SHP77 treated with DMSO at 0.1 percent for 48 hours (cell line): Measurements from ENCODE around the gene AADACL2.
"Not testable (repeated sequence)": the region's sequence is repeated elsewhere in the genome, so short reads cannot be mapped to it uniquely, and the experiment has no call there.

ENCODE experiments used
- DNase-seq: peaks from one replicate; lab custom pipeline; 2025; lab: John Stamatoyannopoulos, UW

Gene AADACL2

DNA sequence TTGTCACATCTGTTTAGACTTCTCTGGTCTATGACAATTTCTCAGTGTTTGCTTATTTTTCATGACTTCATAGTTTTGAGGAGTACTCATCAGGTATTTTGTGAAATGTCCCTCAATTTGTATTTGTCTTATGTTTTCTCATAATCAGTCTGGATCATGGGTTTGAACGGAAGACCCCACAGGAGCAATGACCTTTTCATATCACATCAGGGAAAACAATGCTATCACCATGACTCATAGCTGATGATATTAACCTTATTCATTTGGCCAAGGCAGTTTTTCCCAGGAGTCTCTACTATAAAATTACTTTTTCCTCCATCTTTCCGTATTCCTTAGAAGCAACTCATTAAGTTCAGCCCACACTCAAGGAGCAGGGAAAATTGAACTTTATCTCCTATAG lies 32.7 kb downstream of the AADACL2 start:
- DNase-seq = no peak

- DNase-seq = no peak
Observed at GRCh38 chr3:151768393-151768930, 34.7 kb downstream of the AADACL2 start.

DNA sequence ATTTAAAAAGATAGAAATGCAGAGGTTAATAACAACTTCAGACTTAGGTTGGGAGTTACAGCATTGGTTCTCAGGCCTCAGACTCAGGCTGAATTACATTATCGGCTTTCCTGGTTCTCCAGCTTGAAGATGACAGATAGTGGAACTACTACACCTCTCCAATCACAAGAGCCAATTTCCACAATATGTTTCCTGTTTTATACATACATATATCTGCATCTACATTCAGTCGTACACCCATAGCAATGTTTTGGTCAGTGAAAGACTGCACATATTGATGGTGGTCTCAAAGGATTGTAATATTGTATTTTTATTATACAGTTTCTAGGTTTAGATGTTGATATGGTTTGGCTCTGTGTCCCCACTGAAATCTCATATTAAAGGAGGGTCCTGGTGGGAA lies 35.4 kb downstream of the AADACL2 start:
- no peak for DNase-seq

- no peak for DNase-seq
Observed at GRCh38 chr3:151770956-151771355, 37.2 kb downstream of the AADACL2 start.

DNA sequence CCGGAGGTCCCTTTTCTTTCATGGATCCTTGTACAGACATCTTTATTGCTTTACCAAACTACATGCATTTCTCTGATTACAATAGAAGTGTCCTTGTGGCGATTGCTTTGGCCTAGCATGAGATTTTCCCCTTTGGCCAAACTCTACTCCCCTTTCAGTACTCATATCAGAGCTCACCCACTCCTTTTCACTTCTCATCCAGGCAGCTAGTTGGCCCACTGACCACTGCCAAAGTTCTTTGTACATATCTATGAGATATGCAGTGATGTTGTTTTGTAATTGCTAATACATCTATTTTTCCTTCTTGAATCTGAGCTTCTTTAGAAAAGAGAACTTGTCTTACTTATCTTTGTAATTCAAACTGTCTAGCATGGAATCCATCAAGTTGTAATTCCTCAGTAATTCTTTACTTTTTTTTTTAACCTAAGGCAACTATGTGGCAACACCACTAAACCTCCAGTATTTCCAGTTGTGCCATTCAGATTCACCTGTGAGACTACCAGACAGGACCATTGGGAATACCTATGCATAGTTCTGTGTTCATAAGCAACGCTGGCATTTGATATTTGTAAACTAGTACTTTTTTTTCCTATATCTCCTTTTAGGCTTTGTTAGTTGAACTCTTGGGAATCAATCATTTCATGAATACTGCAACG lies 39.2 kb downstream of the AADACL2 start:
- DNase-seq = no peak

GRCh38 chr3:151774235-151774634 lies 40.5 kb downstream of the AADACL2 start:
- DNase-seq = no peak

DNA sequence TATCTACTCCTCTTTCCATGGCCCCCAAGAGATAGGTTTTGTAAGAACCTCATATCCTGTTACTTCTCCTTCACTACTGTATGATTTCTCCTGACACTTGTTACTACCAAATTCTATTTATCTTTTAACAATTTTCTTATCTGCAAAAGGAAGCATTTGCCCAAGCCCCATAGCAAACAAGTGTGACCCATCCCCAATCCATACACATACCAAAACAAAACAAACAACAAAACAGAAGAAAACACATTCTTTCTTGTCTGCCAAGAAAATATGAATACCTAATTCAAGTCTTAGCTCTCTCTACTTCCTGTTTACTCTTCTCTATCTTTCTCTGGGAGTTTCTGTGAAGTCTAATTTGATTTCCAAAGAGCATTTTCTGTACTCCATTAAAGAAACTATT lies 41.2 kb downstream of the AADACL2 start:
- no peak for DNase-seq

DNA sequence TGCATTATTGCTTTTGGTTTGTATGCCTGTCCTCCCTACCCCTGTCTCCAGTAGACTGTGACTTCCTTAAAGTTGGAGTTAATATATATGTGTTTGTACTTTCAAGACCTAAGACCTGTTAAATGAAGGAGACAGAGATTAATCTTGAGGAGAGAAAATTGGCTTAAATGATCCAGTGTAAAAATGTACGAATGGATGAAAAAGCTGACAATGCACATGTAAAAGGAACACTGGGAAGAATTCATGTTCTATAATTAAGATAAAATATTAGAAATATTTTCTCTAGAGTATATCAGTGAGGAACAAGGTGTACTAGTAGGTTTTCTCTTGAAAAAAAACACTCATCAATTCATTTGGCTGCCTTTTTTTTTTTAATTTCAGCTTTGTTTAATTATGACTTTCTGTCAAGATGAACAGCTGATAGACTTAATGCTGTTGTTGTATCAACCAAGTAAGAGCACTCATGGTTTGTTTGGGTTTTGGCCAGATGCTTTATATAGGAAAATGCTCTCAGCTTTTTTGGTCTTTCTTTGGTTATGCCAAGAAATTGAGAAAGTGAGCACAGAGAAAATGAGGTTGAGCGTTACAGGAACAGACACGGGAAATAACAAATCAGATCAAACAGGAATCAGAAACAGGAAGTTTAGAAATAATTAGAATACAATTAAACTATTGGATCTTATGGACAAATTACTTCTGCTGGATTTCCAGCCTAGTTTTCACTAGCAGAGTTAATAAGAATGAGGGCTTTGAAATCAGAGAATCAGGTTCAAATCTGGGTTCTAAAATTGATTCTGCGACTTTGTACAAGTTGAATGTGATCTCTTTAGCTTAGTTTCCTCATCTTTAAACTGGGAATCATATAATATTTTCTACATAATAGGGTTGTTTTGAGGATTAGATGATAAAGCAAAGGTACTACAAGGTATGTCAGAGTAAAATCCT lies 41.9 kb downstream of the AADACL2 start:
- no peak for DNase-seq

GRCh38 chr3:151776259-151776740 lies 42.6 kb downstream of the AADACL2 start:
- DNase-seq = no peak

- DNase-seq = no peak
Observed at GRCh38 chr3:151777880-151778279, 44.2 kb downstream of the AADACL2 start.

DNA sequence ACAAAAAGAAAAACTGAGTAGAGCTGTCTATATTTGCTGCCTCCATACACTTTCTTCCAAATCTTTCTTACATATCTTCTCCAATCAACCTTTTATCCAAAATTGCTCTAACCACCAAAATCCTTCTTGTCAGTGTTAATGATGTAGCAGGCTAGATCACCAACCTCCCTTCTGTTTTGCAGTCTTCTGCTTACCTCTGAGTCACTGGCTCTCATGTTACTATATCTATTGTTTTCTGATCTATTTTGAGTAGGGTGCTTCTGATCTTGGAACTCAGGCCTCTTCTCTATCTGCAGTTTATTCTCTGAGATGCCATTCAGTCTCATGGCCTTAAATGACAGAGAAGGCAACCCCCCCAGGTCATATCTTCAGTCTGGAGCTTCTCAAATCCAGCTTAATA lies 53.9 kb downstream of the AADACL2 start:
- DNase-seq = no peak

DNA sequence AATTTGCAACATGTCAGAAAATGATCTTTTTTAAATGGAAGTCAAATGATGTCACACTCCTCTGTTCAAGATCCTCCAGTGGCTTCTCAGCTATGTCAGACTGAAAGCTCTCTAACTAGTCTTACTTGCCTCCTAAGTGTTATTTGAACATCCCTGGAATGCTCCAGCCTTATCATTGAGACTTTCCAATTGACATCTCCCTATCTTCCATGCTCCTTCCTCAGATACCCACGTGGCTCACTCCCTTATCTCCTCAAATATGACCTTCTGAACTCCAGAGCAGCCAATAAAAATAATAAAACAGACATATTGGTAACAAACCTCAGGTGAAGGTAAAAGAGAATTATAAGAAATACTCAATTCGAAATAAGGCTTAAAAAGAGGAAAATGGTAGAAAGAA lies 54.7 kb downstream of the AADACL2 start:
- DNase-seq = no peak

DNA sequence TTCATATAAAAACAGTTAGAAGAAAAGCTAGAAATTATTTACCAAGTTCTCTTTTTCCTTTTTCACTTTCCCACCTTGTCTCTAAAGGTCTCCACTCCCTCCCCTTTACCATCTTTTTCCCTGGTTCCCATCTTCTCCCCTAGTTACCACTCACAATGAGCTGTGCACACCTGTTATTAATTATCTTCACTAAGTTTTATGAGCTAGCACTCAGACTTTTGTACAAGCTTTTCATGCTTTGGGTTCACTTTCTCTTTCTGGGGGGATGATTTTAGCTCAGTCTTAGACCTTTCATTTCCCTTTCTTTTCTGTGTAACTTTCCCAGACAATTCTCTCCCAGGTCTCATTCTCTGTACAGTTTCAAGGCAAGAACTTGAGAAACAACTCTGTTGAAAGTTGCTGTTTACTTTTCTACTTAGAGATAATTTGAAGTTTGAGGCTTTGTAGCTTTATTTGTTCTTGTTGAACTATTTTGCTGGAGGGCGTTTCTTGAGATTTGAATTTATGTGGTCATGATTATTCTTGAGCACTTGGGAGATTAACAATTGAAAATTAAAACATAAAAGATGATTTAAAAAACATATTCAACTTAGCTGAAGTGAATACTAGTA lies 56.2 kb downstream of the AADACL2 start:
- DNase-seq = no peak

DNA sequence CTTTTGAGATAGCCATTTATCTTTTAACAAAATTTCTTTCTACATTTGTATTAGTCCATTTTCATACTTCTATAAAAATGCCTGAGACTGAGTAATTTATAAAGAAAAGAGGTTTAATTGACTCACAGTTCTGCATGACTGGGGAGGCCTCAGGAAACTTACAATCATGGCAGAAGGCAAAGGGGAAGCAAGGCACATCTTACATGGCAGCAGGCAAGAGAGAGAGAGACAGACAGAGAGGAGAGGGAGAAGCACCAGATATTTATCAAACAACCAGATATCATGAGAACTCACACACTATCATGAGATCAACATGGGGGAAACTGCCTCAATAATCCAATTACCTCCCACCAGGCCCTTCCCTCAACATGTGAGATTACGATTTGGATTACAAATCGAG lies 57.0 kb downstream of the AADACL2 start:
- not testable (repeated sequence) for DNase-seq

DNA sequence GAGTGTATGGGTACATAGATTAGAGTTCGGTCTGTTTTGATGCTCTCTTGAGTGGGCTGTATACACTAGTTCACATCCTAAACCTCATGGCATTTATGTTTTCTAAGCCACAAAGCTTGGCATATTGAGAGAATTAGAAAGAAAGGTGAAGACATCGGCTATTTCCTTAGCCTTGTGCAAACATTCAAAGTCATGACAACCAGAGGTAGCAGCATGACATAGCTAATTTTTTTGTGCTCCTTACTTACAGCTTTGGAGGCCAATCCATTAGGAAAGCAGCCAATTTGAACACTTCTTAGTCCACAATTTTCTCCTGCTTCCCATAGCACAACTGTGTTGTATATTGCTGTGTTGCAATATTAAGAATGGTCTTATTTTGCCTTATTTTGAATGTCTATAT lies 58.7 kb downstream of the AADACL2 start:
- no peak for DNase-seq

- DNase-seq = no peak
Observed at GRCh38 chr3:151793636-151794035, 59.9 kb downstream of the AADACL2 start.

GRCh38 chr3:151794080-151794479 lies 60.4 kb downstream of the AADACL2 start:
- DNase-seq = no peak

DNA sequence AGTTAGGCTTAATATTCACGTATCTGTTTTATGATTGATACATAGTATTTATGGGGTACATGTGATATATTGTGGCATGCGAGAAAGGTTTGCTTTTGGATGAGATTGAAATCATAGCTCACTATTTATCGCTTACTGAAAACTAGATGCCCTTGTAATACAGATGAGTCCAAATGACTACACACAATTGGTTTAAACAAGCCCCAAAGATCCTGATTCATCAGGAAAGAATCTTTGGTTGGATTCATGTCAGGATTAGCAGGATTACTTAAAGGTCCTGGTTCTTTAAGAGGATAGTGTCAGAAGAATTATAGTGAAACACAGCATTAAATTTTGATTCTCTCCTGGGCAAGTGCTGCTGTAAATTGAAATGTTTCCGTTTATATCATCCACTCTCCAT lies 61.5 kb downstream of the AADACL2 start:
- DNase-seq = no peak

DNA sequence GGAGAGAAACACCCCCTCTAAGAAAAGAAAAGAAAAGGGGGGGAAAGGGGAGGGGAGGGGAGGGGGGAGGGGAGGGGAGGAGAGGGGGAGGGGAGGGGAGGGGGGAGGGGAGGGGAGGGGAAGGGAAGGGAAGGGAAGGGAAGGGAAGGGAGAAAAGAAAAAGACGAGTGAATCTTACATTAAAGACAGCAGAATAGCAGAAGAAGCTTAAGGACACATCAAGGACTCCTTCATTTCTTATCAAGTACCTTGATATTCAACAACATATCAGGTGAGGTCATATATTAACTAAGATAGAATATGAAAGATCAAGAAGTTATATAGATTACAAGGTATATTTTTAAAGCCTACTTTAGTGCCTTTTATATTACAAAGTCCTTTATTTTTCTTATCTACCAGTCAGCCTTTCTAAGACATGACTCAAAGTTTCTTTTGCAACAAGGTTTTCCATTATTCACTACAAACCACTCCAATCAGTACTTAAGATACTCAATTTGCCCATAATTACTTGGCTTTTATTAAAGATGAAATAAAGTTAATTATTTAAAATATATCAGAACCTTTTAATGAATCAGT lies 62.5 kb downstream of the AADACL2 start:
- DNase-seq = no peak

GRCh38 chr3:151798466-151798865 lies 64.7 kb downstream of the AADACL2 start:
- no peak for DNase-seq

DNA sequence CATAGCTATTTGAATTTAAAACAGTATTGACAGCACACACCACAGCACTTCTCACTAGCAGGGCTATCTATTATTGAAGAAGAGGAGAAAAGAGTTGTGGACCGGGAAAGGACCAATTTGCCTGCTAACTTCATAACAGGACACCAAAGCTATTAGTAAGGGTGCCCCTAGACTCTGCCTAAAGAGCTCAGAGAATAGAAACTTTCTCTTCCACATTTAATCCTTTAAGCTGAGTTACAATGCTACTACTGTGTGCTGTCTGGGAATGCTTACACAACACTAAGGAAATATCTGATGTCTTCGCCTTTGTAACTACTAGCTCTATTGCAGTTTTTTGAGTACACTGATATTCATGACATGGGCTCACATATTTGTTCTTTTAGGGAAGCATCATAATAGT lies 66.7 kb downstream of the AADACL2 start:
- no peak for DNase-seq

DNA sequence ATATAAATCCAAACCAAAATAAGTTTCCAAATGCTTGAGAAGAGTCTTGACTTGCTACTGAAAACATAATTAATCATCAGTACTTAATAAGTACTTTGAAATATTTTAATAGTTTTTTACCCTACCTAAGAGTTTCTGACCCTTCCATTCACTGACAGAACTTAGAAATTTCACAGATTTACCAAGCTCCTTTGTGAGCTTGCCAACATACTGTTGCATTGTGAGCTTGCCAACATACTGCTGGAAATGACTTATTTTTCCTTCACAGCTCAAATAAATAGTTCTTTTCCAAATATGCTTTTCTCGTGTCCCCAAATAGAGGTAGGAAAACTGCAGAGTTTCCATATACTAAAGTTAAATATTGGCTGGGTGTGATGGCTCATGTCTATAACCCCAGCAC lies 70.5 kb downstream of the AADACL2 start:
- DNase-seq = no peak
